Activated CD8-positive, alpha-beta memory T cell treated with anti-CD3 and anti-CD28 coated beads for 36 hours (primary cell): ENCODE data around the gene ZNF433. TPM values are rescaled to one million over a fixed set of nuclear protein-coding genes. Genes with fewer than 3 reads are reported as not detected.

Experiments
- CTCF ChIA-PET: fragments of 350-600 bp; sonication (Branson Sonifier 250); formaldehyde crosslinking; loops from one replicate; lab custom pipeline; 2021; ENCODE audit warnings: antibody characterized with exemption; lab: Charles Lee
- POLR2A ChIA-PET: fragments of 350-600 bp; sonication (Branson Sonifier 250); formaldehyde crosslinking; loops from one replicate; lab custom pipeline; 2021; ENCODE audit warnings: antibody characterized with exemption; lab: Charles Lee
- total RNA-seq, 2 experiments: library from RNA; stranded (reverse); gene quantifications; one replicate each; pipeline ENCODE4 v1.2.3, GENCODE V29; 2021

The ZNF433 gene
- total RNA-seq, 2 experiments from 2014 or later, result 0.65 to 0.74 TPM

DNA sequence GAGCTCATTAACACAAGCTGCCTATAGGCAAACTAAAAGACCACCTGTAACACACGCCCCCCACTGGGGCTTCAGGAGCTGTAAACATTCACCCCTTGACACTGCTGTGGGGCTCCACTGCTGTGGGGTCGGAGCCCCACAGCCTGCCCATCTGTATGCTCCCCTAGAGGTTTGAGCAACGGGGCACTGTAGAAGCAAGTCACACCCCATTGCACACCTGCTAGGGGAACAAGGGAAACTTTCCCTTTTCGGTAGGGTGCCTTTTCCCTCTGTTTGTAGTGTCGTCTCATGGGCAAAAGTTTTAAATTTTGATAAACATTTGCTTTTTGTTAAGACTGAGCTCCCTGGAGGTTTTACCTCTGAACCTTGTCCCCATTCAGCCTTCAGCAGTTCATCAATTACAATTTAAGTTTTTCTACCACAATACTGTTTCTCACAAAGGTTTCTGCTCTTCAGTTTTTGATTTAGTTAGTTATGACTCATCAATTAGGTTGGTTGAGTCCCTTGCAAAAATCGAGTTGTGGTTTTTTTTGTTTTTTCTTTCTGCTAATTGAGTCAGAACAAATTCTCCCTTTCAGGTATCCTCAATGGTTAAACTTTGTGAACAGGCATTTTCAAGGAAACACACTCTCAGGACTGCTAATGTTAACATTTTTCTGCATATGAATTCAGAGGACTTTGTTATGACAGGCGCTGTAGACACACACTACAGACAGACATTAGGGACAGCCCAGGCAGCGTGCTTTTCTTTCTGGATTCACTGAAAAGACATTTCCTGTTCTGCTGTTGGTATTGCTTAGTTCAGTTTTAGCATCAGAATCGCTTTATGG lies 35.1 kb downstream of the ZNF433 start:
- ChIA-PET CTCF (interaction anchor here (0.6 to 2.4 kb wide), 4 partner anchors 12 to 175 kb away, joined by 3 to 11 read pairs (median 6); partner anchors contain the start of gene ZNF763), POLR2A (no interaction called here)

- ChIA-PET POLR2A (interaction anchor here (0.6 kb wide), 1 partner anchor 9 kb away, joined by 3 read pairs; no protein-coding TSS in a partner anchor), CTCF (interaction anchor here (0.7 kb wide), 1 partner anchor 8 kb away, joined by 4 read pairs; no protein-coding TSS in a partner anchor)
Observed at GRCh38 chr19:11995174-11995573, 40.3 kb downstream of the ZNF433 start.

DNA sequence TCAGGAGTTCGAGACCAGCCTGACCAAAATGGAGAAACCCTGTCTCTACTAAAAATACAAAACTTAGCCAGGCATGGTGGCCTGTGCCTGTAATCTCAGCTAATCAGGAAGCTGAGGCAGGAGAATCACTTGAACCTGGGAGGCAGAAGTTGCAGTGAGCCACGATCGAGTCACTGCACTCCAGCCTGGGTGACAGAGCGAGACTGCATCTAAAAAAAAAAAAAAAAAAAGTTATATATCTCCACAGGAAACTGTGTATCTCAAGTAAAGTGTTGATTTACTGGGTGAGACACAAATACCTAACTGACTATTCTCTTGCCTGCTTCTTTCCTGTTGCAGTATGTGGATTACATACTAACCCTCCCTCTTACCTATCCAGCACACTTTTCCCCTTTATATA lies 43.6 kb downstream of the ZNF433 start:
- ChIA-PET POLR2A (interaction anchor here (0.6 kb wide), 1 partner anchor 60 kb away, joined by 3 read pairs; no protein-coding TSS in a partner anchor), CTCF (interaction anchor here (1.7 to 3.2 kb wide), 2 partner anchors 28 to 112 kb away, joined by 4 to 14 read pairs; partner anchors contain the start of gene ZNF763)

DNA sequence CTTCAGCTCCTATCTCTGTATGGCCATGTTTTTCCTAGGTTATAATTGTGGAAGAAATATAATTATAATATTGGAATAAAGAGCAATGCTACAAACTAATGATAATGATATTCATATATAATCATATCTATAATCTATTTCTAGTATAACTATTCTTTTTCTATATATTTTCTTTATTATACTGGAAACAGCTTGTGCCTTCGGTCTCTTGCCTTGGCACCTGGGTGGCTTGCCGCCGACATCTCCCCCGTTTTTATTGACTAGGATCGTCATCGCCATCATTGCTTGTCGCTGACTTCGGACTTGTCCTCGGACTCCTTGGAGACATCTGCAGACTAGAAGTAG lies 46.4 kb downstream of the ZNF433 start:
- POLR2A ChIA-PET, result interaction anchor here (1.7 to 2.4 kb wide), 3 partner anchors 64 to 191 kb away, joined by 5 to 7 read pairs (median 6); partner anchors contain the start of genes ZNF491 and ZNF700
- CTCF ChIA-PET, result interaction anchor here (0.6 to 3.6 kb wide), 9 partner anchors 8 to 336 kb away, joined by 3 to 51 read pairs (median 10); partner anchors contain the start of genes ZNF491, ZNF700, ZNF763 and ZNF878

- ChIA-PET POLR2A (interaction anchor here (0.5 to 2.4 kb wide), 5 partner anchors 63 to 190 kb away, joined by 3 to 7 read pairs (median 6); partner anchors contain the start of genes ZNF491, ZNF700 and ZNF878), CTCF (interaction anchor here (0.6 to 3.6 kb wide), 9 partner anchors 7 to 694 kb away, joined by 3 to 51 read pairs (median 10); partner anchors contain the start of genes ZNF20, ZNF491, ZNF700 and ZNF763)
Observed at GRCh38 chr19:11987405-11988281, 47.8 kb downstream of the ZNF433 start.

DNA sequence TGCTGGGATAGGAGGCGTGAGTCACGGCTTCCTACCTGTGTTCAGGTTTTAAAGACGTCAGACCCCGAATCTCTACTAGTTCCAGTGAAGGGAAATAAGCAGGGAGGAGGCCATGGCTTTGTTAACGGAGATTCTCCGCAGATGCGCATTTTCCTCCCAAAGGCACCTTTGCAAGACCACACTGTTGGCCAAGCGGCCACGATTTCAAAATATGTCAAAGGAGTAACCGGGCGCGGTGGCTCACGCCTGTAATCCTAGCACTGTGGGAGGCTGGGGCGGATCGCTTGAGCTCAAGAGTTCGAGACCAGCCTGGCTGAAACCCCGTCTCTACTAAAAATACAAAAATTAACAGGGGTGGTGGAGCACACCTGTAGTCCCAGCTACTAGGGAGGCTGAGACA lies 48.7 kb downstream of the ZNF433 start:
- POLR2A ChIA-PET, result interaction anchor here (0.5 to 1.4 kb wide), 3 partner anchors 66 to 171 kb away, joined by 3 to 7 read pairs (median 4); partner anchors contain the start of gene ZNF878
- CTCF ChIA-PET, result interaction anchor here (0.6 to 2.7 kb wide), 7 partner anchors 23 to 831 kb away, joined by 3 to 28 read pairs (median 4); partner anchors contain the start of genes ZNF763 and ZNF799

GRCh38 chr19:11984986-11985385 lies 50.5 kb downstream of the ZNF433 start:
- POLR2A ChIA-PET, result no interaction called here
- CTCF ChIA-PET, result interaction anchor here (0.7 to 3.3 kb wide), 4 partner anchors 21 to 187 kb away, joined by 3 to 17 read pairs (median 3); partner anchors contain the start of gene ZNF763

DNA sequence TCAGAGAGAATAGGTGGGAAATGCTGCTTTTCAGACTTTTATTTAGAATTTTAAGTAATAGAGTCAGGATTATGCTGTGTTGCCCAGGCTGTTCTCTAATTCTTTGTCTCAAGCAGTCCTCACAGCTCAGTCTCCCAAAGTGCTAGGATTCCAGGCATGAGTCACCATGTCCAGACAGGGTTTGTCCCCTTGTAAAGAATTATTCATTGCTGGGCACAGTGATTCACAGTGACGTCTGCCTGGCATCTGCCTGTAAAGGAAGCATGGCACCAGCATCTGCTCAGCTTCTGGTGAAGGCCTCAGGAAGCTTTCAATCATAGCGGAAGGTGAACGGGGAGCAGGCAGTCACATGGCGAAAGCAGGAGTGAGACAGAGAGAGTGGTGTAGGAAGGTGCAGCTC lies 53.0 kb downstream of the ZNF433 start:
- CTCF ChIA-PET, result interaction anchor here (0.7 to 3.3 kb wide), 3 partner anchors 18 to 59 kb away, joined by 3 to 17 read pairs (median 3); partner anchors contain the start of gene ZNF763
- POLR2A ChIA-PET, result interaction anchor here (0.7 kb wide), 1 partner anchor 7 kb away, joined by 3 read pairs; no protein-coding TSS in a partner anchor

GRCh38 chr19:11979527-11979926 lies 56.0 kb downstream of the ZNF433 start:
- CTCF ChIA-PET, result no interaction called here

DNA sequence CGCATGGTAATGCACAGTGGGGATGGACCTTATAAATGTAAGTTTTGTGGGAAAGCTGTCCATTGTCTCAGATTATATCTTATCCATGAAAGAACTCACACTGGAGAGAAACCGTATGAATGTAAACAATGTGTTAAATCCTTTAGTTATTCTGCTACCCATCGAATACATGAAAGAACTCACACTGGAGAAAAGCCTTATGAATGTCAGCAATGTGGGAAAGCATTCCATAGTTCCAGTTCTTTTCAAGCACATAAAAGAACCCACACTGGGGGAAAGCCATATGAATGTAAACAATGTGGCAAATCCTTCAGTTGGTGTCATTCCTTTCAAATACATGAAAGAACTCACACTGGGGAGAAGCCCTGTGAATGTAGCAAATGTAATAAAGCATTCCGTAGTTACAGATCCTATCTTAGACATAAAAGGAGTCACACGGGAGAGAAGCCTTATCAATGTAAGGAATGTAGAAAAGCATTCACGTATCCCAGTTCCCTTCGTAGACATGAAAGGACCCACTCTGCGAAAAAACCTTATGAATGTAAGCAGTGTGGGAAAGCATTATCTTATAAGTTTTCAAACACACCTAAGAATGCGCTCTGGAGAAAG lies 56.9 kb downstream of the ZNF433 start:
- CTCF ChIA-PET, result no interaction called here
- POLR2A ChIA-PET, result no interaction called here

More at GRCh38 chr19:11979527-11979926, 56.0 kb downstream of the ZNF433 start:
- POLR2A ChIA-PET, result no interaction called here

GRCh38 chr19:11973019-11973810 lies 62.3 kb downstream of the ZNF433 start:
- ChIA-PET CTCF (interaction anchor here (0.9 kb wide), 1 partner anchor 16 kb away, joined by 3 read pairs; no protein-coding TSS in a partner anchor), POLR2A (no interaction called here)

- ChIA-PET POLR2A (no interaction called here), CTCF (no interaction called here)
Observed at GRCh38 chr19:11971041-11971440, 64.4 kb downstream of the ZNF433 start.

- ChIA-PET POLR2A (no interaction called here), CTCF (no interaction called here)
Observed at GRCh38 chr19:11970174-11970573, 65.3 kb downstream of the ZNF433 start.

GRCh38 chr19:11964858-11965645 lies 70.4 kb downstream of the ZNF433 start, which contains the start of gene ZNF763:
ZNF763 (plus strand) TSS chr19:11965040; CDS start chr19:11965209, 169 bp downstream.
- POLR2A ChIA-PET, result interaction anchor here (0.6 to 0.9 kb wide), 2 partner anchors 41 to 811 kb away, joined by 7 to 9 read pairs; no protein-coding TSS in a partner anchor

More at GRCh38 chr19:11964858-11965645, 70.4 kb downstream of the ZNF433 start, which contains the start of gene ZNF763:
- CTCF ChIA-PET, result interaction anchor here (0.6 to 4.7 kb wide), 13 partner anchors 10 to 647 kb away, joined by 3 to 28 read pairs (median 4); partner anchors contain the start of genes ZNF700 and ZNF844
